Activated CD8-positive, alpha-beta memory T cell treated with anti-CD3 and anti-CD28 coated beads for 24 hours (primary cell): ENCODE results near the gene DLG1.

Experiments used
- DNase-seq: peaks from one replicate; pipeline ENCODE4 v3.0.0-alpha.2; 2020

The DLG1 gene

GRCh38 chr3:197317250-197317963, 19.0 kb upstream of the DLG1 start:
- DNase-seq, result no peak

GRCh38 chr3:197312431-197312830, 14.0 kb upstream of the DLG1 start:
- no peak for DNase-seq

- no peak for DNase-seq
These were observed 13.2 kb upstream of the DLG1 start for GRCh38 chr3:197311591-197311990.

GRCh38 chr3:197309528-197310361, 11.3 kb upstream of the DLG1 start:
- DNase-seq, result no peak

- no peak for DNase-seq
These were observed 10.2 kb upstream of the DLG1 start for GRCh38 chr3:197308591-197308990.

GRCh38 chr3:197306374-197307086, 8.1 kb upstream of the DLG1 start:
- DNase-seq, result no peak

GRCh38 chr3:197305854-197306253, 7.4 kb upstream of the DLG1 start:
- DNase-seq, result no peak

- no peak for DNase-seq
These were observed 5.0 kb upstream of the DLG1 start for GRCh38 chr3:197303452-197303851.

- no peak for DNase-seq
These were observed 4.4 kb upstream of the DLG1 start for GRCh38 chr3:197302696-197303341.

GRCh38 chr3:197302033-197302432, 3.6 kb upstream of the DLG1 start:
- DNase-seq, result no peak

- DNase-seq, result no peak
These were observed 1.9 kb upstream of the DLG1 start for GRCh38 chr3:197300361-197300760.

GRCh38 chr3:197298945-197299854, 788 bp upstream of the DLG1 start:
- peak; percentile 72 for DNase-seq

GRCh38 chr3:197297476-197298340, 704 bp downstream of the DLG1 start:
- DNase-seq, result no peak

GRCh38 chr3:197297002-197297401, 1.4 kb downstream of the DLG1 start:
- DNase-seq, result no peak

- no peak for DNase-seq
These were observed 1.9 kb downstream of the DLG1 start for GRCh38 chr3:197296545-197296944.

- no peak for DNase-seq
These were observed 2.5 kb downstream of the DLG1 start for GRCh38 chr3:197295871-197296270.

GRCh38 chr3:197293605-197294237, 4.7 kb downstream of the DLG1 start:
- no peak for DNase-seq

- no peak for DNase-seq
These were observed 5.8 kb downstream of the DLG1 start for GRCh38 chr3:197292648-197293047.

- DNase-seq, result no peak
These were observed 6.2 kb downstream of the DLG1 start for GRCh38 chr3:197292083-197292646.

- no peak for DNase-seq
These were observed 8.7 kb downstream of the DLG1 start for GRCh38 chr3:197289726-197290125.
